GM19240 (cell line): ENCODE data around the gene RNGTT.
"Not testable (repeated sequence)": the region's sequence is repeated elsewhere in the genome, so short reads cannot be mapped to it uniquely, and the experiment has no call there.

Experiments used
- DNase-seq: peaks from one replicate; pipeline ENCODE4 v3.0.0; 2011; ENCODE audit warnings: low spot score; ENCODE audit not compliant: insufficient read length

RNGTT gene

DNA sequence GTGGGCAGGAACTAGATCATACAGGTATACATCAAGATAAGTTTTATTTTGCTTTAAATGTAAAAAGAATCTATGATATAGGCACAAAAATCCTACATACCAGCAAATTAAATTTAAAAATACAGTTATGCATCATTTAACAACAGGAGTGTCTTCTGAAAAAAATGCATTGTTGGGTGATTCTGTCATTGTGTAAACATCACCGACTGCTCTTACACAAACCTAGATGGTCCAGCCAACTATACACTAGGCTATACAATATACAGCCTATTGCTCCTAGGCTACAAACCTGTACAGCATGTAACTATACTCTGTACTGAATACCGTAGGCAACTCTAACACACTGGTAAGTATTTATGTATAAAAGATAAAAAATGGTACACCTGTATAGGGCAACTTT is 139.4 kb downstream of the RNGTT start:
- no peak for DNase-seq

DNA sequence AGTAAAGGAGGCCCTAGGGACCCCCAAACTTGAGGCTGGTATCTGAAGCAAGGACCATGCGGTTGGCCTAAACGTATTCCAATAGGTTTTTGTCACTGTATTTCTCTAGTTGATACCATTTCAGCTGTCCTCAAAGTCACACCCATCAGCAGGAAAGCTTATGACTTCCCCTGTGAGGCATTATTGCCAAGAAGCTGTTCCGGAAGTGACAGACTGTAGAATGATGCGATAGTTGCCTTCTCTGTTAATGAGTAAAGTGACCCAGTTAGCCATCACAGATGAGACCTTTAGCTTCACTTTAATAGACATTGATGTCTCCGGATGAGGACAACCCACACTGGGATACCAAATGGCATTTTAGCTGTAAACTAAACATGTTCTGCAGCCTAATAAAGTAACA is 147.9 kb downstream of the RNGTT start:
- DNase-seq = no peak

DNA sequence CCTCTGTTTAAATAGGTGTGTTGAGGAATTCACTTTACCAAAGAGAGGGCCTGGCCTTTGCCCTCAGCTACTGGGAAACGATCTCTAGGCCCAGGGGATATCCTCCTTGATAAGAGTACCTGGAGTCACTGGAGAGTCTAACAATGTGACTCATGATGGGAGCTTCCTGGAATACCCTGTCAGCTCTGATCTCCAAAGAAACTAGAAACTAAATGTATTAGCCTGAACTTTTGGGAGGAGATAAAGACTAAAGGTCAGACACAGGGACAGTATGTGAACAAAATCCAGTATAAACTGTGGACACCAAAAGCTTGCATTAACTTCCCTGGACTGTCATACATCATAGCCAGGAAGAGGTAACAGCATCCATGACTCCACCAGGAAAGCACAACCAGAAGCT is 148.5 kb downstream of the RNGTT start:
- DNase-seq = no peak

DNA sequence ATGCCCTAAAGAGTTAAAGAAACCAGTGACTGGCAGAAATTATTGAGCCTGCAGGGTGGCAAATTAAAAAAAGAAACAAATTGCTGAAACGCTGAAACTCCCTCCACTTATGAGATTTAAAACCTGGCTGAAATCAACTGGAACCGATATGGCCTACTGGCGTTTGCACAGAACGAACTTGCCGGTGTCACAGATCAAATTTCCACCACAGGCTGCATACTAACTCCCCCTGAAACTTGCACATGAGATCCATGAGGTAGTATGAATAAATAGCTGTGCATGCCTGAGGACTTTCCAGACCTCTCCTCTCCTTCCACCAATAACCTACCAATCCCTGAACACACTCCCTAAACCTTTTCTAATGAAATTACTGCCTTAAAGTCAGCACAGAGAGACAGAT is 150.4 kb downstream of the RNGTT start:
- no peak for DNase-seq

DNA sequence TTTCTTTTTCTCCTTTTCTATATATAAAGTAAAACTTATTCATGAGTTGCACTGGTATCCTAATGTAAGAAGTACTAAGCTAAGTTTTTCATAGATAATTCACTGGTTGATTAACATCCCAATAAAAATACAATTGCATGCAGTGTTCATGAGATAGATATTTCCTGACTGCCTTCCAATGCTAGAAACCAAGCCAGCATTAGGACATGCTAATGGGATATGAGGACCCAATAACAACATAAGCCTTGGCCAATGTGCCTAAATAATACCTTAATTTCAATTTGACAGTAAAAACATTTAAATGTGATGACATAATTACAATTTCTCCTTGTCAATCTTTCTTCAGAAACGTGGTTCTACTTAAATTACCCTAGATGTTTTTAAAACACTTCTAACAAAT is 152.7 kb downstream of the RNGTT start:
- DNase-seq = no peak

DNA sequence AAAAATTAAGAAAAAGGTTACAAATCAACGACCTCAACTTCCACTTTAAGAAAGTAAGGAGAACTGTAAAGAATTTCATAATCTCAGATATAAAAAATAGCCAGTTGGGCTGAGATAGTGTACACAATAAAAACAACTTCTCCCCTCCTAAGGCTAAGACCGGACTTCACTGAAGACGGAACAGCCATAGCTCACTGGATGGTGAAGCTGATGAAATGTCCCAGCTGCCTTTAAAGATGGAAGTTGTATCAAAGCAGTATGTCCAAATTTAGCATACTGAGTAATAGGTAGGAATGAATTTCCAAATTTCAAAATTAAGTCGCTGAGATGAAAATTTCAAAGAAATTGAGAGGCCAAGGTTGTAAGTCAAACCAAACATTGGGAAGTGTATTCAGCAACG is 153.3 kb downstream of the RNGTT start:
- DNase-seq = no peak

DNA sequence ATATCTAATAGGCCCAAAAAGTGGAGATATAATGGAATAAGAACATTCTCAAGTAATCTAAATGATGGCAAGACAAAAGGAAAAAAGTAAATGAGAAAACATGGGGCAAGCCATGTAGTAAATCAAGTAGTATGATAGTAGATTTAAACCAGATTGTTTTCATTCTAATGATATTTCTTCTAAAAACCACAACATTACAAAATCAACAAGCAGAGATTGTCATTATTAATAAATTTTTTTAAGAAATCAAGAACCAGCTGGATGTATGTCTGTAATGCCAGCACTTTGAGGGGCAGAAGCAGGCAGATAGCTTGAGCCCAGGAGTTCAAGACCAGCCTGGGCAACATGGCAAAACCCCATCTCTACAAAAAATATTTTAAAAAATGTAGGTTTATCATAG is 155.0 kb downstream of the RNGTT start:
- no peak for DNase-seq

DNA sequence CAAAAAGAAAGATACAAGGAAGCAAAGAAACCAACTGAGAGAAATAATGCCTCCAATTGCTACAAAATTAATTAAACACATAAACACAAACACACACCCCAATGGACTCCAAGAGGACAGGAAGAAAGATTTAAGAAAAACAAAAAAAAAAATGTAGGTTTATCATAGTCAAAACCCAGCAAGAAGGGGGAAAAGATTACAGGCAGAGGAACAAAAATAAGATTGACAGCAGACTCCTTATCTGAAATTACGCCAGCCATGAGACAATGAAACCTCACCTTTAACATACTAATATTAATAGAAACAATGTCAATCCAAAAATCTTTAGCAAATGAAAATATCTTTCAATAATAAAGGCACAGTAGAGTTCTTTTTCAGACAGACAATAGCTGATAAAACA is 155.8 kb downstream of the RNGTT start:
- DNase-seq = no peak

DNA sequence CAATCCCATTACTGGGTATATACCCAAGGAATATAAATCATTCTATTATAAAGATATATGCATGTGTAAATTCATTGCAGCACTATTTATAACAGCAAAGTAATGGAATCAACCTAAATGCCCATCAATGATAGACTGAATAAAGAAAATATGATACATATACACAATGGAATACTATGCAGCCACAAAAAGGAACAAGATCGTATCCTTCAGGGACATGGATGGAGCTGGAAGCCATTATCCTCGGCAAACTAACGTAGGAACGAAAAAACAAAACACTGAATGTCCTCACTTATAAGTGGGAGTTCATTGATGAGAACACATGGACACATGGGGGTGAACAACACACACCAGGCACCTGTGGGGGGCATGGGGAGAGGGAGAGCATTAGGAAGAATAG is 156.7 kb downstream of the RNGTT start:
- DNase-seq = no peak

DNA sequence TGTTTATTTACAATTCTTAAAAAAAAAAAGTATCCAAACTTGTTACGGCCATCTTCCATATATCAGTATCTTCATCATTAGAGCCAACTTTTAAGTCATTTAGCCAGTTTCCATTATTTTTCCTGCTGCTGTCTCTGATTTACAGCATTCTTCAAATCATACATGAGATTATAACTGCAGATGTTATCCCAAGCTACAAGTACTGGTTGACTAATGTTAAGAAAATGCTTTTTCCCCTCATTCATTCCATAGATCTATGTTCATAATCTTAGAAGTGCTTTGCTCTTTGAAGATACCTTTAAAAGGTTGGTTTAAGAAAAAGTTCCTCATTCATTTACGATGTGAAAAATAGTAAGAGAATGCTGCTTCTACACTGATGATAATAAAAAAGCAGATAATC is 158.7 kb downstream of the RNGTT start:
- no peak for DNase-seq

DNA sequence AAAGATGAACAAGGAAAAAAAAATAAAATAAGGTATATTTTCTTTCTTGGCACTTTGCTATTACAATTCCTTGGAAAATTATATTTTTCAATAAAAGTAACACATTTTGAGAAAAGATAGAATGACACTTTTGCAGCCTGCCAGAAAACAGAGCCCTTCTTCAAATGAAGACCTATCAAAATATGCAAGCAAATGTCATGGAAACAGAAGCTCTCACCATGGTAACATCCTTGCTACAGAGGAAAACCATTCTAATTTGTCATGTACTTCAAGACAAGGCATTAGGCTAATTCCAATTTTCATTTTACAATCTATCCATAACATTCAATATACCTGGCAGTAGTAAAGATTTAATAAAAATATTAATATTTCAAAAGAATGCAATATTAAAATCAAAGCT is 177.9 kb downstream of the RNGTT start:
- DNase-seq = no peak

DNA sequence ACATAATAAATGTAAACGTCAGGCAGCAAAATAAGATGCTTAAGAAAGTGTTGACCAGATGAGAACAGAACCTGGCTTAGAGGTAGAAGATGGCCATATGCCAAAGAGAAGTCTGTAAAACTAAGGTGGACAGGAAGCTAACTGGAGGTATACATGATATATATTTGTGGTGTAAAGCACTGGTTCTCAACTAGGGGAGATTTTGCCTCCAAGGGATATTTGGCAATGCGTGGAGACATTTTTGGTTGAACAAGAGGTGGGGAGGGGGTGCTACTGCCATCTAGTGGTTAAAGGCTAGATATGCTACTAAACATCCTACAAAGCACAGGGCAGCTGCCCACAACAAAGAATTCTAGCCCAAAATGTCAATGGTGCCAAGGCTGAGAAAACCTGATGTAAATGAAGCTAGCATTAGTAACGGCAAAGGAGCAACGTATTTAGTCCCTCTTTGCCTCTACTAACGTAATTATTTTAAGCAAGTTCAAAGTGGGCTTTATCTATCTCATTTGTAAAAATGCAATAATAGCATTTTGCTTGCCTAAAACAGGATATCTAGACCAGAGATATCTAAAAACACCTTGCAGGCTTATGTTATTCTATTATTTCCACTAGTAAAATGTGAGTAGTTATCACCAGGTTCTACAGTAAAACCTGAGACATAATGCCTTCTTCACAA is 182.6 kb downstream of the RNGTT start:
- DNase-seq = no peak

DNA sequence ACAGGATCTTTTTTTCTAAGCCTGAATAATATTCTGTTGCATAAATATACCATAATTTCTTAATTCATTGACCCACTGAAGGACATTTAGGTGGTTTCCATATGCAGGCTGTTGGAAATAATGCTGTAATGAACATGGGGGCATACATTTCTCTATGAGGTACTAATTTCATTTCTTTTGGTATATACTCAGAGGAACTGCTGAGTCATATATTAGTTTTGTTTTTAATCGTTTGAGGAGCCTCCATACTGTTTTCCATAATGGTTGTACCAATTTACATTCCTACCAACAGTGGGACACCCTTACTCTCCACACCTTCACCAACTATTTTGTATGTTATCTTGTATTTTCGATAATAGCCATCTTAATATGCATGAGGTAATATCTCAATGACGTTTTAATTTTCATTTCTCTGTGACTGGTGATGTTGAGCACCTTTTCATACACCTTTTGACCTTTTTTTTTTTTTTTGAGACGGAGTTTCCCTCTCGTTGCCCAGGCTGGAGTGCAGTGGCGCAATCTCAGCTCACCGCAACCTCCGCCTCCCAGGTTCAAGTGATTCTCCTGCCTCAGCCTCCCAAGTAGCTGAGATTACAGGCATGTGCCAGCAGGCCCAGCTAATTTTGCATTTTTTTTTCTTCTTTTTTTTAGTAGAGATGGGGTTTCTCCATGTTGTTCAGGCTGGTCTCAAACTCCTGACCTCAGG is 187.4 kb downstream of the RNGTT start:
- no peak for DNase-seq

DNA sequence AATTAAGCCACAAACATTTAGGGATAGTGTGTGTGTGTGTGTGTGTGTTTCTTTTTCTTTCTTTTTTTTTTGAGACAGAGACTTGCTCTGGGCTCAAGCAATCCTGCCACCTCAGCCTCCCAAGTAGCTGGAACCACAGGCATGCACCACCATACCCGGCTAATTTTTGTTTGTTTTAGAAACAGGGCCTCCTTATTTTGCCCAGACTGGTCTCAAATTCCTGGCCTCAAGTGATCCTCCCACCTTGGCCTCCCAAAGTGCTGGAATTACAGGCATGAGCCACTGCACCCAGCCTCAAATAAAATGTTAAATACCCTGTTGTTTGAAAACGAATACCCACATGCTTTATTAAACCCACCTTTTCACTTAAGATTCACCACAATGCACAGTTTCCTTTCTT is 195.3 kb downstream of the RNGTT start:
- DNase-seq = not testable (repeated sequence)

DNA sequence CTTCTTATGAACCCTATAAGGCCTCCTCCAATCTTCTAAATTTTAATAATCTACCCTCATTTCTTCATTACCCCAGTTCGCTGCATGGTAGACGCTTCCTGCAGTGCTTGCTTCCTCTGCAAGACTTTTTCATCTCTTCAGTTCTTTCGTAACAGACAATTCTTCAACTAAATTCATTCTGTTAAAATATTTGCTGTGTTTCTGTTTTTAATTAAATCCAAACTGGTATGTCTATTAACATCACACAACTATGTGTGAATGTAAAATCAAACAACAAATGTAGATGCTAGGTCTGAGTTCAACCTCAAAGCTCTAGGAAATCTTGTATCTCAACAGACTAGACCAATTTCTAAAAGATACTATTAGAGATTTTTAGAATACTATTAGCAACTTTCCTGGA is 199.3 kb downstream of the RNGTT start:
- no peak for DNase-seq

DNA sequence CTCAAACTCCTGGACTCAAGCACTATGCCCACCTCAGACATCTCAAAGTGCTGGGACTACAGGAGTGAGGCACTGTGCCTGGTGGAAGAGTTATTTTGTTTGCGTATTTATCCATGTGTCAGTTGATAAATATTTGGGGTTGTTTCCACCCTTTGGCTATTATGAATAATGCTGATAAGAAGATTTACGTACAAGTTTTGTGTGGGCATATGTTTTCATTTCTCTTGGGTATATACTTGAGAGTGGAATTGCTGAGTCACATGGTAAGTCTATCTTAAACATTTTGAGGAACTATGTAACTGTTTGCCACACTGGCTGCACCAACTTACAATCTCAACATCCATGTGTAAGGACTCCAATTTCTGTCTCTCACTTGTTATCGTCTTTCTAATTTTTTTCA is 200.3 kb downstream of the RNGTT start:
- no peak for DNase-seq

DNA sequence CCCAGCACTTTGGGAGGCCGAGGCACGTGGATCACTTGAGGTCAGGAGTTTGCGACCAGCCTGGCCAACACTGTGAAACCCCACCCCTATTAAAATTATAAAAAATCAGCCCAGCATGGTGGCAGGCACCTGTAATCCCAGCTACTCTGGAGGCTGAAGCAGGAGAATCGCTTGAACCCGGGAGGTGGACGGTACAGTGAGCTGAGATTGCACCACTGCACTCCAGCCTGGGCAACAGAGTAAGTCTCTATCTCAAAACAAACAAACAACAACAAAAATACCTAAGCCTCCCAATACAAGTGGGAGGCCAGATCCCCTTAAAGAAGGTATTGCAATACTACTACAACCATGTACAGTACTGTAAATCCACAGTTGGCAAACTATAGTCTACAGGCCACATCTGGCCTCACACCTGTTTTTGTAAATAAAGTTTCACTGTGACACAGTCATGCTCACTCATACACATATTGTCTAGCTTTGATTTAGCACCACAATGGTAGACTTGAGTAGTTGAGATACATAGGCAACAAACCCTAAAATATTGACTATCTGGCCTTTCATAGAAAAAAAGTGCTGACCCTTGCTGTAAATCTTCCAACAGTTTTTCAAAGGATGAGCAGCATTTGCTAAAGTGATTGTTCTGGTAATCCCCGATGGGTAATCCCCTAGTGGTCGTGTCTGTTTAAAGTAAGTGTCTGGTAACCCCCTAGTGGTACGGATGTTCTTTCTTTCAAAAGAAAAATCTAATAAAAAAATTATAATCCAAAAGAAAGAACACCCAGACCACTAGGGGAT is 202.0 kb downstream of the RNGTT start:
- no peak for DNase-seq

DNA sequence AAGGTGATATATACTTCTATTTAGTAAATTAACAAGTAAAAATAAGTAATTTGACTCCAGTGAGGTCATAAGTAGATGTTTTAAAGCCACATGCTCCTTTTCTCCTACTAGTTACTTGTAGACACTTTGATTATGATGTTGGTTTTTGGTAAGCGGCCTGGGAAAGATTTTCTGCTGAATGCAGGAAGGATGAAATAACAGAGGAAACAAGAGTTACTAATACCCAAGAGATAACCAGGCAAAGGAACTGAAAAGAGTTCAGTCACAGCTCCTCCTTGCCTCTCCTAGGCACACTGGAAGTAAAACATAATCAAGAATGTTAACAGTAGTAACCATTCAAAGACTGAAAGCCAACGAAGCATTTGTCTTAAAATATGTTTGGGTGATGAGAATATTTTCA is 203.3 kb downstream of the RNGTT start:
- DNase-seq = no peak

DNA sequence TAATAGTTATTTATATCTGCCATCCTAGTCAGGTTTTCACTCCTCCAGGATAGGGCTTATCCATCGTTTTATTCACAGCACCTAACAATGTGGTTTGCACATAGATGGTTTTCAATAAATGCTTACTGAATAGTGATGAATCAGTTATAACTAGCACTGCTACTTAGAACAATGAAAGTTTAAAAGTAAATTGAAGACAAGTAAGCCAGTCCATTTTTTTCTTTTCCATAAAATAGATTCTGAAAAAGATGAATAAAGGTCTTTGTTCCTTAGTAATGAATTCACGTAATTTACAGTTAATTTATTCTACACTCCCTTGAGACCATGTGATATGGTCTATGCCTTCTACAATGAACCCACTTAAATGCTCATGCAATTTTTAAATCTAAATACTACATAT is 212.5 kb downstream of the RNGTT start:
- no peak for DNase-seq

DNA sequence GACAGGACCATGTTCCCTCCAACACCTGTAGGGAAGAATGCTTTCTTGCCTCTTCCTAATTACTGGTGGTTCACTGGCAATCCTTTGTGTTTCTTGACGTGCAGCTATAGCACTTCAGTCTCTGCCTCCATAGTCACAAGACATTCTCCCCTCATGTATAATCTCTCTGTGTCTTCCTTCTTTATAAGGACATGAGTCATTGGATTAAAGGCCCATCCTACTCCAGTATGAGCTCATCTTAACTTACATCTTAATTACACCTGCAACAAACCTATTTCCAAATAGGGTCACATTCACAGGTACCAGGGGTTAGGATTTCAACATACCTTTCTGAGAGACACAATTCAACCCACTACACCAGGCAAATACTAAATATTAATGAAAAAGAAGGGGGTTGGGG is 213.6 kb downstream of the RNGTT start:
- DNase-seq = no peak

DNA sequence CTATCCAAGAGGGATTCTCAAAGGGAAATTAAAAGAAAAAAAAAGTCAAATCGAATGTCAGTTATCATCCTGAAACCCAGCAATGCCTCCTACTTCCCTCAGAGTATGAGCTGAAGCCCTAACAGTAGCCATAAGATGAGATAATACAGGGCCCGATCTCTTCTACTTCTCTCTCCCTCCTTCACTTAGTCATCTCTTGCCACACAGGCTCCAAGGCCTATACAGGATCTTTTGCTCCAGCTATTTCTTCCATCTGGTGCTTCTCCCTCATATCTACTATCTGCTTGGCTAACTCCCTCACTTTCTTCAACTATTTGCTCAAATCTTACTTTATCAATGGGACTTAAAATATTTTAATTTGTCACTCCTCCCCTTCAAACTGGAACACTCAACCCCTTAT is 215.3 kb downstream of the RNGTT start:
- no peak for DNase-seq

DNA sequence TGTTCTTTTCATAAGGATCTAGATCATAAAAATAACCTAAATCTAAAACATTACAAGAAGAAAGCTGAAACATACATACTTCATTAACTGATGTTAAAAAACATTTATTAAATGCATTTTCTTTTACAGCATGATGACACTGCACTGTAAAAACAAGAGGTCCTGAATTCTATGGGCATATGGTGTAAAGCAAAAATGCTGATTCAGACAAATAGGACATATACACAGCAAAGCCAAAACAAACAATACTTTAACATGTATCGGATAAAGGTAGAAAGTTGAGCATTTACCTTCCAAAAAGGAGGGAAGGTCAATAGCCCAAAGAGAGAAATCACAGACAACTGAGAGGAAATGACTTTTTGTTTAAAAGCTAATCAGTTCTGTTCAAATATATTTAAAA is 221.5 kb downstream of the RNGTT start:
- no peak for DNase-seq

DNA sequence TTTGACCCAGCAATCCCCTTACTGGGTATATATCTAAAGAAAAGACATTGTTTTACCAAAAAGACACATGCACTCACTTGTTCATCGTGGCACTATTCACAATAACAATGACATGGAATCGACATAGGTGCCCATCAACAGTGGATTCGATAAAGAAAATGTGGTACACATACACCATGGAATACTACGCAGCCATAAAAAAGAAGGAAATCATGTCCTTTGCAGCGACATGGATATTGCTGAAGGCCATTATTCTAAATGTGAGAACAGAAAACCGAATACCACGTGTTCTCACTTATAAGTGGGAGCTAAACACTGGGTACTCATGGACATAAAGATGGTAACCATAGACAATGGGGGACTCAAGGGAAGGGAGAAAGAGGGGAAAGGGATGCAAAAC is 222.3 kb downstream of the RNGTT start:
- DNase-seq = no peak
